Neural progenitor cell (in vitro differentiated cells): ENCODE data around the gene MIS18A. TPM values are rescaled to one million over a fixed set of nuclear protein-coding genes. Genes with fewer than 3 reads are reported as not detected.

Source experiments
- DNase-seq: peaks from one replicate; pipeline ENCODE4 v3.0.0-alpha.2; 2016; ENCODE audit warnings: low spot score
- H2AFZ ChIP-seq: fragments of 200-600 bp; sonication (generic); replicated peaks from 2 replicates; pipeline ENCODE4 v1.6.1; 2016; ENCODE audit warnings: antibody characterized with exemption
- H3F3A ChIP-seq: fragments of 200-600 bp; sonication (generic); 2 replicates; pipeline ENCODE4 v1.6.1; 2016; ENCODE audit warnings: antibody characterized with exemption, low read depth
- H3K27ac ChIP-seq: fragments of 200-600 bp; sonication (generic); 2 replicates; pipeline ENCODE4 v1.5.1; 2016; ENCODE audit warnings: mild to moderate bottlenecking
- H3K27me3 ChIP-seq: fragments of 200-600 bp; sonication (generic); 2 replicates; pipeline ENCODE4 v1.6.1; 2016; ENCODE audit warnings: mild to moderate bottlenecking, moderate library complexity
- H3K36me3 ChIP-seq: fragments of 200-600 bp; sonication (generic); 2 replicates; pipeline ENCODE4 v1.5.1; 2016
- H3K4me1 ChIP-seq: fragments of 200-600 bp; sonication (generic); 2 replicates; pipeline ENCODE4 v1.6.1; 2016; ENCODE audit warnings: mixed run types
- H3K4me2 ChIP-seq: fragments of 200-600 bp; sonication (generic); 2 replicates; pipeline ENCODE4 v1.6.1; 2016
- H3K4me3 ChIP-seq: fragments of 200-600 bp; sonication (generic); 2 replicates; pipeline ENCODE4 v1.5.1; 2016
- H3K79me2 ChIP-seq: fragments of 200-600 bp; sonication (generic); 2 replicates; pipeline ENCODE4 v1.6.1; 2016; ENCODE audit warnings: low read depth
- H3K9ac ChIP-seq: fragments of 200-600 bp; sonication (generic); 2 replicates; pipeline ENCODE4 v1.6.1; 2016
- H3K9me3 ChIP-seq: fragments of 200-600 bp; sonication (generic); 2 replicates; pipeline ENCODE4 v1.5.1; 2016; ENCODE audit warnings: low read depth
- H4K20me1 ChIP-seq: fragments of 200-600 bp; sonication (generic); 2 replicates; pipeline ENCODE4 v1.6.1; 2016; ENCODE audit warnings: low read depth
- H3K27ac Mint-ChIP-seq: 3 replicates; pipeline ENCODE4 v1.8.0; 2021; ENCODE audit warnings: mixed read lengths
- H3K27me3 Mint-ChIP-seq: 2 replicates; pipeline ENCODE4 v1.8.0; 2022; ENCODE audit warnings: low read depth, mild to moderate bottlenecking, inconsistent platforms, moderate library complexity, mixed read lengths; ENCODE audit not compliant: insufficient read depth
- H3K36me3 Mint-ChIP-seq: 3 replicates; pipeline ENCODE4 v1.8.0; 2021; ENCODE audit warnings: mixed read lengths
- H3K4me1 Mint-ChIP-seq: 3 replicates; pipeline ENCODE4 v1.8.0; 2021; ENCODE audit warnings: mixed read lengths
- H3K4me3 Mint-ChIP-seq: 3 replicates; pipeline ENCODE4 v1.8.0; 2021; ENCODE audit warnings: mild to moderate bottlenecking, moderate library complexity, mixed read lengths
- H3K9me3 Mint-ChIP-seq: 3 replicates; pipeline ENCODE4 v1.8.0; 2020; ENCODE audit warnings: mixed read lengths
- EZH2 ChIP-seq: fragments of 200-600 bp; sonication (generic); IDR thresholded peaks from 2 replicates; pipeline ENCODE4 v1.6.1; 2017; ENCODE audit warnings: antibody characterized with exemption, mild to moderate bottlenecking, moderate library complexity
- EZH2phosphoT487 ChIP-seq: fragments of 200-600 bp; sonication (generic); IDR thresholded peaks from 2 replicates; pipeline ENCODE4 v1.6.1; 2017; ENCODE audit warnings: antibody characterized with exemption
- total RNA-seq: library from RNA; depleted of rRNA; stranded (reverse); fragments of >200 nt; gene quantifications from 2 replicates; pipeline ENCODE4 v1.2.3, GENCODE V29; 2015; ENCODE audit warnings: low replicate concordance
- TF ChIP-seq, protein P1 (sequence below): fragments of 200-600 bp; sonication (generic); IDR thresholded peaks from 2 replicates; pipeline ENCODE4 v1.5.1; 2017; ENCODE audit warnings: antibody characterized with exemption, mild to moderate bottlenecking

Gene MIS18A
- total RNA-seq, 1 donor from 2014 or later: 64.0 TPM

DNA sequence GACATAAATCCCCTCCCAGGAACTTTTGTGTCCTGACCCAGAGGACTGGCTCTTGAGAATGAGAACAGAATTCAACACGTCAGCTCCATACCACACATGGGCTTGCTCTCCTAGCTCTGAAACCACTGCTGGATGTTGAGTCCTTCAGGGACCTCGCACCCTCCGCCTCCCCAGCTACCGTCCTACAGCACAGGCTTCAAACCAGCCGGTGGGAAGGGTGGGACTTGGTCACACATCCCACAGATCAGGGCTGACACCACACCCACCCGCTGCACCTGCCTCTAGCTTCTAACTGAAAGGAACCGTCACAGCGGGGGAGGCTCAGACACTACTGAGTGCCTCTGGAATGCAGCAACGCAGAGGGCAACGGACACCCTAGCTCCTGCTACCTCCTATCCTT lies 43.8 kb upstream of the MIS18A start:
- no peaks in the 10 kb centered on the region for H3K9me3 ChIP-seq
- no peaks in the 10 kb centered on the region for H3F3A ChIP-seq
- no peak overlapping the region for H3K9ac ChIP-seq
- no peaks in the 10 kb centered on the region for H3K27me3 ChIP-seq
- H3K4me1 ChIP-seq: peaks cover 4% of the 10 kb centered on the region
- TF ChIP-seq, protein P1, sequence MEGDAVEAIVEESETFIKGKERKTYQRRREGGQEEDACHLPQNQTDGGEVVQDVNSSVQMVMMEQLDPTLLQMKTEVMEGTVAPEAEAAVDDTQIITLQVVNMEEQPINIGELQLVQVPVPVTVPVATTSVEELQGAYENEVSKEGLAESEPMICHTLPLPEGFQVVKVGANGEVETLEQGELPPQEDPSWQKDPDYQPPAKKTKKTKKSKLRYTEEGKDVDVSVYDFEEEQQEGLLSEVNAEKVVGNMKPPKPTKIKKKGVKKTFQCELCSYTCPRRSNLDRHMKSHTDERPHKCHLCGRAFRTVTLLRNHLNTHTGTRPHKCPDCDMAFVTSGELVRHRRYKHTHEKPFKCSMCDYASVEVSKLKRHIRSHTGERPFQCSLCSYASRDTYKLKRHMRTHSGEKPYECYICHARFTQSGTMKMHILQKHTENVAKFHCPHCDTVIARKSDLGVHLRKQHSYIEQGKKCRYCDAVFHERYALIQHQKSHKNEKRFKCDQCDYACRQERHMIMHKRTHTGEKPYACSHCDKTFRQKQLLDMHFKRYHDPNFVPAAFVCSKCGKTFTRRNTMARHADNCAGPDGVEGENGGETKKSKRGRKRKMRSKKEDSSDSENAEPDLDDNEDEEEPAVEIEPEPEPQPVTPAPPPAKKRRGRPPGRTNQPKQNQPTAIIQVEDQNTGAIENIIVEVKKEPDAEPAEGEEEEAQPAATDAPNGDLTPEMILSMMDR: no peak
- TF ChIP-seq EZH2: no peak
- TF ChIP-seq EZH2phosphoT487: no peak
- Mint-ChIP-seq H3K36me3 (peaks cover 67% of the 10 kb centered on the region), H3K27me3 (peaks cover 6% of the 10 kb centered on the region), H3K27ac (no peak overlapping the region), H3K4me1 (peaks cover 28% of the 10 kb centered on the region), H3K4me3 (no peak overlapping the region), H3K9me3 (peaks cover 16% of the 10 kb centered on the region)
- H3K4me3 ChIP-seq: no peak overlapping the region
- H3K4me2 ChIP-seq: no peak overlapping the region
- peaks cover 3% of the 10 kb centered on the region for H3K36me3 ChIP-seq
- no peak for DNase-seq
- no peaks in the 10 kb centered on the region for H3K79me2 ChIP-seq
- H4K20me1 ChIP-seq: peaks cover 9% of the 10 kb centered on the region
- H2AFZ ChIP-seq: no peak overlapping the region
- no peak overlapping the region for H3K27ac ChIP-seq

DNA sequence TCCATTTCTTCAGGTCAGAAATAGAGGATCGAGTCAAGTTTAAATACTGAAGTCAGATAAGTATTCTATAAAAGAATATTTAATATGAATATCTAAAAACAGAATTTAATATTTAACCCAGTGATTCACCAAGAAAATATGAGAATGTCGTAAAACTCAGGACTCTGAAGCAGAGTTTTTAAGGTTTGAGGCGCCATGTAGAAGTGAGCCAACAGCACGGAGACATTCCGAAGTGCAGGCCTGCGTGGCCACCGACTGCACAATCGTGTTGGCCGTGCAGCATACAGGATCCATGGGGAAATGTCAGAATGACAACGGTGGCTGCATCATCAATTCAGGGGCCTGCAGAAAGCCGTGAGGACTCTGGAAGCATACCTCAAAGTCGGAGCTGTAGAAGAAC lies 43.3 kb upstream of the MIS18A start:
- no peak overlapping the region for H3K9ac ChIP-seq

DNA sequence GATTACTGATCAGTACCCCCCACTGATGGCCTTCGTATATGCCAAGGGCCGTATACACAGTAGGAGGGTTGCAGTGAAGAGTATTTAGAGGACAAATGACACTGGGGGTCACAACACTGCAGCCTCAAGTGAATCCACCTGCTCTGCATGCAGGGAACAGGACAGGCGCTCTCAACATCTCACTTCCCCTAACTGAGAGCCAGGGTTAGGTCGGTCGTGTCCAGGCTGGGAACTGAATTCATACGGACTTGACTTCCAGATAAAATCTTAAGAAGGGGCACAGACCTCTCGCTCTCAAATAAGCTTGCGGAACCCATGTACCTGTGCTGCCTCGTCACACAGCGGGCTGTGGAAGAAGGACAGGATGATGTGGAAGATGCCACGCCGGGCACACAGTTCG lies 42.6 kb upstream of the MIS18A start:
- H3K79me2 ChIP-seq: no peaks in the 10 kb centered on the region
- H3F3A ChIP-seq: no peaks in the 10 kb centered on the region
- peaks cover 2% of the 10 kb centered on the region for H3K4me1 ChIP-seq
- Mint-ChIP-seq H3K4me1 (peaks cover 28% of the 10 kb centered on the region), H3K27me3 (peaks cover 6% of the 10 kb centered on the region), H3K4me3 (no peak overlapping the region), H3K36me3 (peaks cover 59% of the 10 kb centered on the region), H3K27ac (no peak overlapping the region), H3K9me3 (peaks cover 7% of the 10 kb centered on the region)
- DNase-seq: no peak
- no peaks in the 10 kb centered on the region for H3K36me3 ChIP-seq
- H3K9me3 ChIP-seq: no peaks in the 10 kb centered on the region
- TF ChIP-seq EZH2 (no peak), EZH2phosphoT487 (no peak)
- TF ChIP-seq, protein P1: no peak
- H3K27me3 ChIP-seq: no peaks in the 10 kb centered on the region
- H3K4me2 ChIP-seq: no peak overlapping the region
- no peak overlapping the region for H3K27ac ChIP-seq
- H2AFZ ChIP-seq: no peak overlapping the region
- no peak overlapping the region for H3K4me3 ChIP-seq
- no peak overlapping the region for H3K9ac ChIP-seq
- H4K20me1 ChIP-seq: peaks cover 6% of the 10 kb centered on the region

More for the DNA sequence above, 43.3 kb upstream of the MIS18A start:
- Mint-ChIP-seq H3K27ac (no peak overlapping the region), H3K4me1 (peaks cover 28% of the 10 kb centered on the region), H3K4me3 (no peak overlapping the region), H3K9me3 (peaks cover 11% of the 10 kb centered on the region), H3K36me3 (peaks cover 65% of the 10 kb centered on the region), H3K27me3 (peaks cover 6% of the 10 kb centered on the region)
- Histone ChIP-seq H2AFZ (no peak overlapping the region), H3K4me3 (no peak overlapping the region), H3K36me3 (no peaks in the 10 kb centered on the region), H3K4me1 (peaks cover 4% of the 10 kb centered on the region), H4K20me1 (peaks cover 9% of the 10 kb centered on the region), H3K79me2 (no peaks in the 10 kb centered on the region), H3K4me2 (no peak overlapping the region), H3K27me3 (no peaks in the 10 kb centered on the region), H3K9me3 (no peaks in the 10 kb centered on the region), H3F3A (no peaks in the 10 kb centered on the region), H3K27ac (no peak overlapping the region)
- no peak for TF ChIP-seq EZH2phosphoT487
- TF ChIP-seq, protein P1: no peak
- no peak for TF ChIP-seq EZH2
- DNase-seq: no peak
